HepG2 (cell line): ENCODE results near the gene RAB43. TPM values are rescaled to one million over a fixed set of nuclear protein-coding genes. Genes with fewer than 3 reads are reported as not detected.

Experiments used
- ARID5B ChIP-seq: IDR thresholded peaks from 2 replicates; pipeline ENCODE4 v1.4.0; 2020; ENCODE audit warnings: mild to moderate bottlenecking, missing genetic modification reagents
- DNMT3B ChIP-seq: conservative IDR thresholded peaks from 2 replicates; pipeline ENCODE4 v1.6.1; 2016; ENCODE audit warnings: missing biosample characterization, control low read depth
- ETV6 ChIP-seq: sonication (generic); formaldehyde crosslinking; conservative IDR thresholded peaks from 2 replicates; pipeline ENCODE4 v1.4.0; 2020; ENCODE audit warnings: missing genetic modification reagents
- FIP1L1 ChIP-seq: fragments of 200-400 bp; formaldehyde crosslinking; IDR thresholded peaks from 2 replicates; pipeline ENCODE4 v1.6.1; 2018; ENCODE audit warnings: low read depth, mild to moderate bottlenecking, low read length, moderate library complexity, borderline replicate concordance; ENCODE audit not compliant: insufficient read depth
- KMT2B ChIP-seq: IDR thresholded peaks from 2 replicates; pipeline ENCODE4 v1.6.1; 2016; ENCODE audit warnings: missing genetic modification reagents, missing compliant biosample characterization
- LRRFIP1 ChIP-seq: sonication (generic); formaldehyde crosslinking; conservative IDR thresholded peaks from 2 replicates; pipeline ENCODE4 v1.4.0; 2020; ENCODE audit warnings: missing genetic modification reagents
- MNT ChIP-seq: fragments of 450-650 bp; IDR thresholded peaks from 2 replicates; pipeline ENCODE4 v1.6.1; 2016
- MTF2 ChIP-seq: sonication (generic); formaldehyde crosslinking; IDR thresholded peaks from 2 replicates; pipeline ENCODE4 v1.5.0; 2020; ENCODE audit warnings: missing genetic modification reagents, borderline replicate concordance
- MYC ChIP-seq: sonication (generic); formaldehyde crosslinking; IDR thresholded peaks from 2 replicates; pipeline ENCODE4 v1.9.0; 2021; ENCODE audit warnings: missing genetic modification reagents, borderline replicate concordance
- PLSCR1 ChIP-seq: sonication (generic); formaldehyde crosslinking; IDR thresholded peaks from 2 replicates; pipeline ENCODE4 v1.5.0; 2020; ENCODE audit warnings: missing genetic modification reagents, mild to moderate bottlenecking, borderline replicate concordance
- THRA ChIP-seq: sonication (generic); formaldehyde crosslinking; IDR thresholded peaks from 2 replicates; pipeline ENCODE4 v1.4.0; 2020; ENCODE audit warnings: missing genetic modification reagents, borderline replicate concordance
- ZNF225 ChIP-seq: sonication (generic); formaldehyde crosslinking; IDR thresholded peaks from 2 replicates; pipeline ENCODE4 v1.4.0; 2020; ENCODE audit warnings: mild to moderate bottlenecking, missing genetic modification reagents
- ZNF337 ChIP-seq: sonication (generic); formaldehyde crosslinking; IDR thresholded peaks from 2 replicates; pipeline ENCODE4 v1.5.1; 2020; ENCODE audit warnings: missing genetic modification reagents, low read depth, mild to moderate bottlenecking, borderline replicate concordance
- ZNF33A ChIP-seq: sonication (generic); formaldehyde crosslinking; IDR thresholded peaks from 2 replicates; pipeline ENCODE4 v1.5.1; 2020; ENCODE audit warnings: missing genetic modification reagents, mild to moderate bottlenecking, moderate library complexity, borderline replicate concordance
- ZNF382 ChIP-seq: sonication (generic); formaldehyde crosslinking; IDR thresholded peaks from 2 replicates; pipeline ENCODE4 v1.5.0; 2020; ENCODE audit warnings: missing genetic modification reagents, mild to moderate bottlenecking, borderline replicate concordance
- ZNF605 ChIP-seq: sonication (generic); formaldehyde crosslinking; IDR thresholded peaks from 2 replicates; pipeline ENCODE4 v1.8.0; 2022; ENCODE audit warnings: mild to moderate bottlenecking, missing genetic modification reagents
- ZNF703 ChIP-seq: sonication (generic); formaldehyde crosslinking; IDR thresholded peaks from 2 replicates; pipeline ENCODE4 v1.5.1; 2020; ENCODE audit warnings: missing genetic modification reagents, mild to moderate bottlenecking, moderate library complexity, borderline replicate concordance
- ZNF777 ChIP-seq: sonication (generic); formaldehyde crosslinking; IDR thresholded peaks from 2 replicates; pipeline ENCODE4 v1.4.0; 2020; ENCODE audit warnings: missing genetic modification reagents
- ZSCAN25 ChIP-seq: sonication (generic); formaldehyde crosslinking; IDR thresholded peaks from 2 replicates; pipeline ENCODE4 v1.8.0; 2022; ENCODE audit warnings: mild to moderate bottlenecking, missing genetic modification reagents
- polyA plus RNA-seq, 8 experiments: library from polyadenylated mRNA; depleted of rRNA in 3 of 8; stranded (reverse) in 7 of 8; unstranded in 1 of 8; fragments of >200 nt; fragmentation: Illumina TruSeq in 4 of 8; extraction: Trizol in 4 of 8; gene quantifications; 2 replicates each; pipeline versions ENCODE4 v1.2.1 to v1.2.3, GENCODE V29; 2011 to 2016; ENCODE audit warnings: low read depth in 4 of 8, missing spikeins in 1 of 8, mixed read lengths in 1 of 8; ENCODE audit not compliant: insufficient read depth in 1 of 8
- total RNA-seq, 5 experiments: library from RNA; depleted of rRNA; stranded (reverse); fragments of >200 nt; fragmentation: Illumina TruSeq; extraction: Trizol; gene quantifications; 2 replicates each; pipeline ENCODE4 v1.2.3, GENCODE V29; 2016; ENCODE audit warnings: low read depth in 1 of 5

RAB43 gene
- total and polyA plus RNA-seq, 2 of the 13 experiments (the other 11 are each of a cell fraction or from before 2014, with no cell fraction given): 11.8 to 18.4 TPM

- TF ChIP-seq FIP1L1: no peak
- TF ChIP-seq ZNF777 (CRISPR knock-in tag): no peak
- TF ChIP-seq ZSCAN25 (CRISPR knock-in tag): no peak
- TF ChIP-seq MYC (CRISPR knock-in tag): no peak
- TF ChIP-seq MNT: no peak
- TF ChIP-seq PLSCR1: no peak
- peak; percentile 35; the same call in 1 of the 2 replicates for TF ChIP-seq THRA (CRISPR knock-in tag)
- TF ChIP-seq ETV6 (CRISPR knock-in tag): no peak
- no peak for TF ChIP-seq DNMT3B (CRISPR knock-in tag)
- TF ChIP-seq ZNF605 (CRISPR knock-in tag): 0 out of 2 replicates have a peak, but pooled peaks have one; percentile 47
- no peak for TF ChIP-seq ZNF225 (CRISPR knock-in tag)
- no peak for TF ChIP-seq ZNF337 (CRISPR knock-in tag)
- TF ChIP-seq ZNF703 (CRISPR knock-in tag): no peak
- TF ChIP-seq ZNF382 (CRISPR knock-in tag): no peak
- no peak for TF ChIP-seq KMT2B
- peak; percentile 56; the same call in 1 of the 2 replicates for TF ChIP-seq ARID5B (CRISPR knock-in tag)
- no peak for TF ChIP-seq MTF2 (CRISPR knock-in tag)
- TF ChIP-seq LRRFIP1 (CRISPR knock-in tag): no peak
- TF ChIP-seq ZNF33A (CRISPR knock-in tag): no peak
These were observed 66.9 kb downstream of the RAB43 start (continued) for GRCh38 chr3:129054605-129055104.
